ENCODE measurements around the gene SLC39A5. TPM values are rescaled to one million over a fixed set of nuclear protein-coding genes. Genes with fewer than 3 reads are reported as not detected.

Gene SLC39A5
- total RNA-seq, 1 donor from 2014 or later, result not detected

GRCh38 chr12:56208006-56208405, 21.8 kb upstream of the SLC39A5 start:
- no peak for DNase-seq (ENCODE audit: low spot score in 2 of 2)
- FAIRE-seq, result no peak

GRCh38 chr12:56212361-56212760, 17.5 kb upstream of the SLC39A5 start:
- DNase-seq (ENCODE audit: low spot score in 2 of 2), result no peak
- FAIRE-seq, result no peak

GRCh38 chr12:56213878-56214277, 16.0 kb upstream of the SLC39A5 start:
- no peak for FAIRE-seq
- no peak for DNase-seq (ENCODE audit: low spot score in 2 of 2)

GRCh38 chr12:56216461-56216860, 13.4 kb upstream of the SLC39A5 start:
- DNase-seq (ENCODE audit: low spot score in 2 of 2), result no peak
- no peak for FAIRE-seq

- no peak for DNase-seq (ENCODE audit: low spot score in 2 of 2)
- FAIRE-seq, result no peak
Observed at GRCh38 chr12:56219840-56220239, 10.0 kb upstream of the SLC39A5 start.

- FAIRE-seq (no peak), DNase-seq (ENCODE audit: low spot score in 2 of 2) (no peak)
Observed at GRCh38 chr12:56220611-56221231, 9.1 kb upstream of the SLC39A5 start.

GRCh38 chr12:56221232-56221756, 8.6 kb upstream of the SLC39A5 start:
- DNase-seq (ENCODE audit: low spot score in 2 of 2) (peak; percentile 39 to 71), FAIRE-seq (no peak)

GRCh38 chr12:56221757-56222530, 7.9 kb upstream of the SLC39A5 start, which contains the start of gene RNF41:
TSS of gene RNF41 (minus strand) at chr12:56221922. CDS start at chr12:56214047, 7,875 bp downstream.
- DNase-seq (ENCODE audit: low spot score in 2 of 2), result peak; percentile 92 to 97
- FAIRE-seq, result no peak

GRCh38 chr12:56222531-56222895, 7.3 kb upstream of the SLC39A5 start:
- no peak for FAIRE-seq
- DNase-seq (ENCODE audit: low spot score in 2 of 2), result no peak

GRCh38 chr12:56223571-56224101, 6.2 kb upstream of the SLC39A5 start:
- no peak for DNase-seq (ENCODE audit: low spot score in 2 of 2)
- FAIRE-seq, result no peak

GRCh38 chr12:56224102-56224701, 5.6 kb upstream of the SLC39A5 start, which contains the start of gene NABP2:
TSS of gene NABP2 (plus strand) at chr12:56224342. CDS start at chr12:56224857, 515 bp downstream.
- FAIRE-seq (no peak), DNase-seq (ENCODE audit: low spot score in 2 of 2) (peak; percentile 93 to 97)

- FAIRE-seq (no peak), DNase-seq (ENCODE audit: low spot score in 2 of 2) (peak in 1 of 2 donors; percentile 6)
Observed at GRCh38 chr12:56224954-56225353, 4.9 kb upstream of the SLC39A5 start.

GRCh38 chr12:56229082-56229481, 769 bp upstream of the SLC39A5 start:
- FAIRE-seq, result no peak

GRCh38 chr12:56230432-56231183, 757 bp downstream of the SLC39A5 start:
- FAIRE-seq (no peak), DNase-seq (ENCODE audit: low spot score in 2 of 2) (no peak)

More at GRCh38 chr12:56229082-56229481, 769 bp upstream of the SLC39A5 start:
- no peak for DNase-seq (ENCODE audit: low spot score in 2 of 2)

GRCh38 chr12:56231184-56231582, 1.3 kb downstream of the SLC39A5 start:
- no peak for DNase-seq (ENCODE audit: low spot score in 2 of 2)
- FAIRE-seq, result no peak

GRCh38 chr12:56234746-56235436, 5.0 kb downstream of the SLC39A5 start:
- no peak for DNase-seq (ENCODE audit: low spot score in 2 of 2)
- FAIRE-seq, result no peak

GRCh38 chr12:56236091-56236490, 6.2 kb downstream of the SLC39A5 start:
- FAIRE-seq (no peak), DNase-seq (ENCODE audit: low spot score in 2 of 2) (no peak)

GRCh38 chr12:56236985-56237384, 7.1 kb downstream of the SLC39A5 start:
- DNase-seq (ENCODE audit: low spot score in 2 of 2) (no peak), FAIRE-seq (no peak)

- no peak for DNase-seq (ENCODE audit: low spot score in 2 of 2)
- no peak for FAIRE-seq
Observed at GRCh38 chr12:56237552-56237951, 7.7 kb downstream of the SLC39A5 start.
